22Rv1 (cell line): ENCODE results near the gene SASH3.

Experiments used
- H3K27ac ChIP-seq: fragments of 450-650 bp; 2 replicates; pipeline ENCODE4 v1.5.1; 2017
- CTCF ChIP-seq: fragments of 450-650 bp; IDR thresholded peaks from 2 replicates; pipeline ENCODE4 v1.5.1; 2017; ENCODE audit warnings: mild to moderate bottlenecking
- ZFX ChIP-seq: fragments of 450-650 bp; IDR thresholded peaks from 2 replicates; pipeline ENCODE4 v1.6.1; 2017; ENCODE audit warnings: antibody characterized with exemption, borderline replicate concordance

The SASH3 gene

GRCh38 chrX:129748305-129748704 is 31.4 kb upstream of the SASH3 start:
- TF ChIP-seq ZFX = no peak
- no peak for TF ChIP-seq CTCF
- no peak overlapping the region for H3K27ac ChIP-seq

- TF ChIP-seq ZFX (no peak), CTCF (no peak)
- H3K27ac ChIP-seq = no peak overlapping the region
Measured at GRCh38 chrX:129749069-129749468, 30.7 kb upstream of the SASH3 start.

GRCh38 chrX:129750971-129751370 is 28.8 kb upstream of the SASH3 start:
- TF ChIP-seq CTCF (no peak), ZFX (no peak)
- no peak overlapping the region for H3K27ac ChIP-seq

- peak; percentile 53 for TF ChIP-seq CTCF
- TF ChIP-seq ZFX = no peak
- H3K27ac ChIP-seq = no peak overlapping the region
Measured at GRCh38 chrX:129754056-129755024, 25.4 kb upstream of the SASH3 start.

GRCh38 chrX:129755779-129756650 is 23.7 kb upstream of the SASH3 start:
- TF ChIP-seq ZFX (no peak), CTCF (no peak)
- H3K27ac ChIP-seq = no peak overlapping the region

- no peak overlapping the region for H3K27ac ChIP-seq
- TF ChIP-seq ZFX (no peak), CTCF (no peak)
Measured at GRCh38 chrX:129759576-129760061, 20.1 kb upstream of the SASH3 start.
